ENCODE measurements around the gene PPP1R13B. TPM values are rescaled to one million over a fixed set of nuclear protein-coding genes. Genes with fewer than 3 reads are reported as not detected.

Gene PPP1R13B
- total and polyA plus RNA-seq, 8 donors: 20.9 to 33.9 (median 26.9) TPM

DNA sequence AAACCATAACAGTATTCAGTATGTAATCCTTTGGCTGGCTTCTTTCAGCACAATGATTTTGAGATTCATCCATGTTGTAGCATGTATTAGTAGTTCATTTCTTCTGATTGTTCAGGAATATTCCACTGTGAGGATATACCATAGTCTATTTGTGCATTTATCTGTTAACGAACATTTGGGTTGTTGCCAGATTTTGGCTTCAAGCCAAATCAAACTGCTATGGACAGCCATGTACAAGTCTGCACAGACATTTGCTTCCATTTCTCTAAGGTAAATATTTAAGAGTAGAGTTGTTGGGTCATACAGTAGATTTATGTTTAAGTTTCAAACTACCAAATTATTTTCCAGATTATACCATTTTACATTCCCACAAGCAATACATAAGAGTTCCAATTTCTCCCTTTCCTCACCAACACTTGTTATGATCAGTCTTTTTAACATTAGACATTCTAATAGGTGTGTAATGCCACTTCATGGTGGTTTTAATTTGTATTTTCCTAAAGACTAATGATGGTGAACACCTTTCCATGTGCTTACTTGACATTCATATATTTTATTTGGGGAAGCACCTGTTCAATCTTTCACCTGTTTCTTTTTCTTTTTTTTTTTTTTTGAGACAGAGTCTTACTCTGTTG is 75.2 kb downstream of the PPP1R13B start:
- no peak for FAIRE-seq
- no peaks in the 10 kb centered on the region for H3K27me3 ChIP-seq

GRCh38 chr14:103770902-103771301 is 76.5 kb downstream of the PPP1R13B start:
- no peak for DNase-seq
- TF ChIP-seq, protein P1, sequence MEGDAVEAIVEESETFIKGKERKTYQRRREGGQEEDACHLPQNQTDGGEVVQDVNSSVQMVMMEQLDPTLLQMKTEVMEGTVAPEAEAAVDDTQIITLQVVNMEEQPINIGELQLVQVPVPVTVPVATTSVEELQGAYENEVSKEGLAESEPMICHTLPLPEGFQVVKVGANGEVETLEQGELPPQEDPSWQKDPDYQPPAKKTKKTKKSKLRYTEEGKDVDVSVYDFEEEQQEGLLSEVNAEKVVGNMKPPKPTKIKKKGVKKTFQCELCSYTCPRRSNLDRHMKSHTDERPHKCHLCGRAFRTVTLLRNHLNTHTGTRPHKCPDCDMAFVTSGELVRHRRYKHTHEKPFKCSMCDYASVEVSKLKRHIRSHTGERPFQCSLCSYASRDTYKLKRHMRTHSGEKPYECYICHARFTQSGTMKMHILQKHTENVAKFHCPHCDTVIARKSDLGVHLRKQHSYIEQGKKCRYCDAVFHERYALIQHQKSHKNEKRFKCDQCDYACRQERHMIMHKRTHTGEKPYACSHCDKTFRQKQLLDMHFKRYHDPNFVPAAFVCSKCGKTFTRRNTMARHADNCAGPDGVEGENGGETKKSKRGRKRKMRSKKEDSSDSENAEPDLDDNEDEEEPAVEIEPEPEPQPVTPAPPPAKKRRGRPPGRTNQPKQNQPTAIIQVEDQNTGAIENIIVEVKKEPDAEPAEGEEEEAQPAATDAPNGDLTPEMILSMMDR (IDR thresholded peaks at IDR 0.05): no peak
- Histone ChIP-seq H3K27me3 (no peaks in the 10 kb centered on the region), H3K27ac (no peak overlapping the region), H3K4me1 (no peaks in the 10 kb centered on the region), H3K9me3 (no peaks in the 10 kb centered on the region), H3K4me3 (no peak overlapping the region), H3K36me3 (peaks cover 0 to 4% (median 0%) of the 10 kb centered on the region in 3 donors)
- WGBS, 2 donors: 83 to 84% methylated on average over 4 of the region's 4 CpGs
- intact Hi-C loops (cut with DNase I): no loop called here
- no peak for FAIRE-seq
- ATAC-seq: no peak

More for the DNA sequence above, 75.2 kb downstream of the PPP1R13B start:
- DNase-seq: no peak
- TF ChIP-seq, protein P1 (IDR thresholded peaks at IDR 0.05): no peak
- Histone ChIP-seq H3K27ac (no peak overlapping the region), H3K36me3 (peaks cover 0 to 4% (median 0%) of the 10 kb centered on the region in 3 donors), H3K4me3 (no peak overlapping the region), H3K4me1 (no peaks in the 10 kb centered on the region), H3K9me3 (no peaks in the 10 kb centered on the region)
- 23 to 34% methylated on average over 1 of the region's 1 CpG for WGBS, 2 donors
- ATAC-seq: no peak
- intact Hi-C loops (cut with DNase I): no loop called here

GRCh38 chr14:103770500-103770899 is 76.9 kb downstream of the PPP1R13B start:
- DNase-seq (no peak), ATAC-seq (no peak), FAIRE-seq (no peak)
- 91 to 93% methylated on average over 2 of the region's 2 CpGs for WGBS, 2 donors
- intact Hi-C loops (cut with DNase I): no loop called here
- Histone ChIP-seq H3K9me3 (no peaks in the 10 kb centered on the region), H3K4me1 (no peaks in the 10 kb centered on the region), H3K27ac (no peak overlapping the region), H3K36me3 (peaks cover 0 to 1% (median 0%) of the 10 kb centered on the region in 3 donors), H3K27me3 (no peaks in the 10 kb centered on the region), H3K4me3 (no peak overlapping the region)
- TF ChIP-seq, protein P1 (IDR thresholded peaks at IDR 0.05): no peak

GRCh38 chr14:103767336-103767894 is 80.0 kb downstream of the PPP1R13B start:
- FAIRE-seq (no peak), DNase-seq (no peak), ATAC-seq (no peak)
- Histone ChIP-seq H3K36me3 (no peaks in the 10 kb centered on the region), H3K9me3 (no peaks in the 10 kb centered on the region), H3K4me3 (no peak overlapping the region), H3K4me1 (no peaks in the 10 kb centered on the region), H3K27me3 (no peaks in the 10 kb centered on the region), H3K27ac (no peak overlapping the region)
- TF ChIP-seq, protein P1 (IDR thresholded peaks at IDR 0.05): no peak
- 63 to 64% methylated on average over 4 of the region's 4 CpGs for WGBS, 2 donors
- intact Hi-C loops (cut with DNase I): no loop called here

DNA sequence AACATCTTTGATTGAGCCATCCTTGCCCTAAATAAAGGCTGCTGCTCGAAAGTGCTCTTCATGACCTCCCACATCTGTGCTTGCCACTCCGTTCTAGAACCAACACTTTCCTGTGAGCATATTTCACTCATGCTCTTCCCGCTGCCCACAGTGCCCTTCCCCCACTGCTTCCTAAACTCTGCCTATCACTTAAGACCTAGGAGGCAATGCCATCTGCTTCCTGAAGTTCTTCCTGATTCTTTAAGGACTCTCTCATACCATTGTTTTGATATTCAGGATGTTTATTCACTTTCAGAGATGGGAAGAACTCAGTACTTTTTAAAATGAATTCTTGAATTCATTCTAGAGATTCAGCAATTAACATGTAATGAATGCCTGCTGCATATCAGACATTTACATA is 81.8 kb downstream of the PPP1R13B start:
- FAIRE-seq: no peak
- no peak for ATAC-seq
- intact Hi-C loops (cut with DNase I): no loop called here
- no peaks in the 10 kb centered on the region for H3K36me3 ChIP-seq
- H3K27ac ChIP-seq: no peak overlapping the region
- no peak for DNase-seq
- TF ChIP-seq, protein P1 (IDR thresholded peaks at IDR 0.05): no peak
- H3K27me3 ChIP-seq: no peaks in the 10 kb centered on the region
- no peaks in the 10 kb centered on the region for H3K9me3 ChIP-seq
- H3K4me1 ChIP-seq: no peaks in the 10 kb centered on the region
- H3K4me3 ChIP-seq: no peak overlapping the region
- 93 to 96% methylated on average over 3 of the region's 3 CpGs for WGBS, 2 donors
